Spinal cord (tissue), 10 donors: ENCODE results near the gene TXNRD2. TPM values are rescaled to one million over a fixed set of nuclear protein-coding genes. Genes with fewer than 3 reads are reported as not detected.

Source experiments
- DNase-seq, 6 donors: peaks; one replicate each; pipeline versions ENCODE4 v3.0.0 to v3.0.0-alpha.2; 2013 to 2015; ENCODE audit warnings: low spot score in 6 of 6, low read depth in 4 of 6
- H3K27ac ChIP-seq: one replicate; pipeline ENCODE4 v1.5.1; 2013; ENCODE audit warnings: low read depth, low read length, control low read depth
- H3K27me3 ChIP-seq: one replicate; pipeline ENCODE4 v1.6.1; 2013; ENCODE audit warnings: low read length; ENCODE audit not compliant: control insufficient read depth, insufficient read depth
- H3K36me3 ChIP-seq: one replicate; pipeline ENCODE4 v1.6.1; 2013; ENCODE audit warnings: low read length; ENCODE audit not compliant: control insufficient read depth, insufficient read depth
- H3K4me1 ChIP-seq: one replicate; pipeline ENCODE4 v1.6.1; 2013; ENCODE audit warnings: low read length; ENCODE audit not compliant: control insufficient read depth, insufficient read depth
- H3K4me3 ChIP-seq: one replicate; pipeline ENCODE4 v1.5.1; 2013; ENCODE audit warnings: low read depth, low read length, control low read depth
- H3K9me3 ChIP-seq: one replicate; pipeline ENCODE4 v1.6.1; 2013; ENCODE audit warnings: low read length; ENCODE audit not compliant: control insufficient read depth, insufficient read depth
- WGBS: methylation state at CpG from one replicate; pipeline ENCODE4 v1.1.5; 2013; ENCODE audit warnings: missing lambda C conversion rate; ENCODE audit not compliant: insufficient coverage; 5-methylcytosine and 5-hydroxymethylcytosine counted together
- polyA plus RNA-seq, 2 donors: library from polyadenylated mRNA; unstranded; fragments of 120-200 nt; gene quantifications; one replicate each; pipeline ENCODE4 v1.2.1, GENCODE V29; 2013; ENCODE audit not compliant: insufficient read length in 2 of 2
- total RNA-seq, 2 donors: library from RNA; depleted of rRNA in 1 of 2; stranded (reverse); fragments of 120-200 nt in 1 of 2; fragments of >200 nt in 1 of 2; gene quantifications; one replicate each; pipeline versions ENCODE4 v1.2.3 to v1.2.4, GENCODE V29; 2013 to 2014
- donor health status: healthy.

TXNRD2 gene
- total and polyA plus RNA-seq, 4 donors, result 17.1 to 29.4 (median 23.6) TPM

DNA sequence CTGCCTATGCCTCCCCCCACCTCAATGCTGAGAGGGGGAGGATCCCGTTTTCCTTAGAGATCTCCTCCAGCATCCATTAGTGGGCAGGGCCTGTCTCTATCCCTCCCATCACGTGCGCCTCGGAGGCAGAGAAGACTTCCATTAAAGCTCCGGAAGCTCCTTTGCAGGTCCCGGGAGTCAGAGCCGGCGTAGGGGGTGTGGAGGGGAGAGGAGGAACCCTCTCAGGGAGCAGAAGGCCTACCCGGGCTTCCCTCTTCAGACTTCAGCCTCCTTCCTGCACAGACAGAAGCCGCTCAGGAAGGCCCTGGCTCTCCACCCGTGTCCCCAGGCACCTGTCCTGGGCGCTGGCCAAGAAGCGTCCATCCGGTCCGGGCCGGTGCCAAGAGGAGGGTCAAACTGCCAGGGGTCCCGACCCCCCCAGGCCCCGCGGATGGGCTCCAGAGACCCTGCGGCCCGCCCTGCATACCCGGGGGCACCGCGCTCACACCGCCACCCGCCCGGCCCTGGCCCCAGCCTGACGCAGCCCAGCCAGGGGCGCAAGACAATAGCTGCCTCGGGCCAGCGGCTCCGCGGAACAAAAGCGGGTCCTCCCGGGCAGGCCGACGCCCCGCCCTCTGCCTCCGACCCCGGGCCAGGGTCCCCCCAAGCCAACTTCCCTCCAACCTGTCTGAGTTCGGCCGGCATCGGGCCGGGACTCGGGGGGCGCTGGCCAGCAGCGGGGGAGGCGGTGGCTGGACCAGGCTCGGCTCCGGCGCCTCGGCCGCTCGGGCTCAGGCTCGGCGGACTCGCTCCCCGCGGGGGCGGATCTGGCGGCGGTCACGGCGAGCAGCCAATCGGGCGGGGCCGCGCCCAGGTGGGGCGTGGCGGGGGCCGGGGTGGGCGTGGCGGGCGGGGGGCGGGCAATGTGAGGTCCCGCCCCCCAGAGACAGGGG, 45.1 kb upstream of the TXNRD2 start:
- Histone ChIP-seq H3K4me1 (peaks cover 89% of the 10 kb centered on the region), H3K4me3 (peak overlapping the region; percentile 82), H3K27me3 (no peaks in the 10 kb centered on the region), H3K36me3 (peaks cover 72% of the 10 kb centered on the region), H3K9me3 (no peaks in the 10 kb centered on the region), H3K27ac (peak overlapping the region; percentile 82)
- 0% methylated on average over 63 of the region's 76 CpGs for WGBS
- peak in 2 of 6 donors; percentile 87 to 91 for DNase-seq

GRCh38 chr22:19986011-19986409, 44.4 kb upstream of the TXNRD2 start:
- Histone ChIP-seq H3K36me3 (peaks cover 79% of the 10 kb centered on the region), H3K27me3 (no peaks in the 10 kb centered on the region), H3K9me3 (no peaks in the 10 kb centered on the region), H3K4me1 (peaks cover 83% of the 10 kb centered on the region), H3K27ac (peak overlapping the region; percentile 82), H3K4me3 (peak overlapping the region; percentile 82)
- no peak for DNase-seq
- WGBS, result 63% methylated on average over 2 of the region's 2 CpGs

DNA sequence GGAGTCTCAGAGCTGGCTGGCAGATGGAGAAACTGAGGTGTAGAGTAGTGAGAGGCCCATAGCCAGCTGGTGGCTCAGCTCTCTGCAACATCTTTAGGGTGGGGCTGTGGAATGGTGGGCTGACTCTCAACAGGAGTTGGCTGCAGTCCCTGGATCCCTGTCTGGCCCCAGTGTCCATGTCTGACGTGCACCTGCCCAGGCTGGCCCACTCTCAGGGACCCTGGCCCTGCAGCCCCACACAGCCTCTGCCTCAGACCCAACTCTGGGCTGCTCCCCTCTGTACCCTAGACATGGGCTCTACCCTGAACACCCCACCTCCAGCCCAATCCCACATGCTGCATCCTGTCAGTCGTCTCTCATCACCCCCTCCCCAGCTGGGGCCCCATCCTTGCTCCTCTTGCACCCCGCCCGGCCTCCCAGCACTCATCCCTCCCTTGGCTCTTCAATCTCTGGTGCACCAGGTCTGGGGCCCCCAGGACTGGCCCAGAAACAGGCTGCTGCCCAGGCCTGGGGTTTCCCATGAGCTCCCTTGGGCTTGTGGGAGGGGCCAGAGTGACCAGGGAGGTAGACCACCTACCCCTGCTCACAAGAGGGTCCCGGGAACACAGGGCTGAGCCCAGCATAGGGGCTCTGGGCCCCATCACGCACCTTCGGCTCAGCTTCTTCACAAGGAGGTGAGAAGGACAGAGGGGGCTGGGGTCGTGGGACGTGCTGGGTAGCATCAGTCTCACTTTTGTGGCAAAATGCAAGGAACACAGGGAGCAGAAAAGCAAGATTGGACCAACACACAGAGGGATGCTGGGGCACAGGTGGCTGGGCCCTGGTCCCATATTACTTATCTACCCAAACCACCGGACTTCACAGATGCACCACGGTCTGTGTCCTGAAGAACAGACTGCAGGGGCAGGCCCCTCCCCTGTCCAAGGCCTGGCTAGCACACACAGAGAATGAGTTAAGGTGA, 43.5 kb upstream of the TXNRD2 start:
- Histone ChIP-seq H3K4me3 (peak overlapping the region; percentile 82), H3K9me3 (no peaks in the 10 kb centered on the region), H3K36me3 (peaks cover 80% of the 10 kb centered on the region), H3K27ac (peak overlapping the region; percentile 2), H3K27me3 (no peaks in the 10 kb centered on the region), H3K4me1 (peaks cover 74% of the 10 kb centered on the region)
- 79% methylated on average over 6 of the region's 11 CpGs for WGBS
- no peak for DNase-seq

DNA sequence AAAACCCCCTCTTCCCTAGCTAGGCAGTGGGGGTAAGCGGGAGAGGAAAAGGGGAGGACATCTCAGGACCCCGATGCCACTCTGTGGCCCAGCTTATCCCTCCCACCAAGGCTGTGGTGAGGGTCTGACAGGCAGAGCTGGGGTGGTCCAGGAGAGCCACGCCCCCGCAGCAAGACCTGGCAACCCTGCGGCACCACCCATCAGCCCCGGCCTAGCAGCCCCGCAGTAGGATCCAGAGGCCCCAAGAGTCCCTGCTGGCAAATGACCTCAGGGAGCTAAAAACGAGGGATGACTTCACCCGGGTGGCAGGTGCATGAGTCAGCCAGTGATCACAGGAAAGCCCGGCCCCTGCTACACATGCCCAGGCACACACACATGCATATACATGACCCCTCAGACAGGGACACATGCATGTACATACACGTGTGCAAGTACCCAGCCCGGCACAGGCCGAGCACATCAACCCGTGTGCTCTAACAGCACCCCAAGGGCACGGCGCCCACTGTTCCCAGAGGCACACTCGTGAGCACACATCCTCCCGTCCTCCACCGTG, 42.7 kb upstream of the TXNRD2 start:
- no peaks in the 10 kb centered on the region for H3K27me3 ChIP-seq
- H3K4me1 ChIP-seq, result peaks cover 69% of the 10 kb centered on the region
- H3K36me3 ChIP-seq, result peaks cover 80% of the 10 kb centered on the region
- H3K27ac ChIP-seq, result peak overlapping the region; percentile 2
- H3K4me3 ChIP-seq, result no peak overlapping the region
- no peaks in the 10 kb centered on the region for H3K9me3 ChIP-seq
- WGBS, result 53% methylated on average over 17 of the region's 19 CpGs
- DNase-seq, result no peak

DNA sequence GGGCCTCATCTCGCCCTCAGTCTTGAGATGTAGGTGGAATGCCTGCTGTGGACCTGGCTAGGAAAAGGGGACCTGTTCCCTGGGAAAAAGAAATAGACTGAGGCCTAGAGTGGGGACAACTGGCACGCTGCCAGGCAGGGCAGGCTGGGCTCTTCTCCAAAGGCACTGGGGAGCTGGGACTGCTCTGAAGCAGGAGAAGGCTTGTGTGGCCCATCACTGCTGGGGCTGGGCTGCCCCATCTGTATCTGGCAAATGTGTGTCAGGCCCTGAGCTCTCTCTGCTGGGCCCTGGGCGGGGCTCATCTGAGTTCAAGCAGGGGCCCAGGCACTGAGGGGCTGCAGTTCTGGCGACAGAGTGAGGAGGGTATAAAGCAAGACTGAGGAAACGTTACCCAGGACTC, 42.1 kb upstream of the TXNRD2 start:
- H3K36me3 ChIP-seq, result peaks cover 80% of the 10 kb centered on the region
- peaks cover 63% of the 10 kb centered on the region for H3K4me1 ChIP-seq
- peak in 2 of 6 donors; percentile 49 to 63 for DNase-seq
- H3K27ac ChIP-seq, result peak overlapping the region; percentile 1
- no peaks in the 10 kb centered on the region for H3K9me3 ChIP-seq
- no peak overlapping the region for H3K4me3 ChIP-seq
- no peaks in the 10 kb centered on the region for H3K27me3 ChIP-seq
- 51% methylated on average over 2 of the region's 5 CpGs for WGBS

DNA sequence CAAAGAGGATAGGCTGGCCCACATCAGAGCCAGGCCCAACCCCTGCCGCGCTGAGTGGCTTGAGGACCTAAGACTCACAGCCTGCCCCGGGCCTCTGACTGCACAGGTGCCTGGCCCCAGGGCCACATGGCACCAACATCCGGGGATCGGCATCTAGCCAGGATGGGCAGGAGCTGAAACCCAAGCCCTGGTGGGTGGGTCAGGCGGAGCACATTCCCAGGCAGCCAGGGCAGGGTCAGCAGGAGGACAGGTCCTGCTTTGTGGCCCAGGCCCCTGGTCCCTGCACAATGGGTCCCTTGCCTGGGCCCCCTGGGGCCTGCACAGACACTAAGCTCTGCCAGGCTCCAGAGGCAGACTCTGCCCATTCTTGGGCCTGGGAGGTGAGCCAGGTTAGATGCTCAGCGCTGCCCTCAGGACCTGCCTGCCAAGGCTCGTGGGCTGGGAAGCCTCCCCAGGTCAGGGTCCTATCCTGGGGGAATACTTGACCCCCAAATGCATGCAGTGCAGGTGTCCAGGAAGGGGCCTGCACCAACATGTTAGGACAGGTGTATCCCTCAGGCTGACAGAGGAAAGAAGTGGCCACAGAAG, 41.5 kb upstream of the TXNRD2 start:
- peaks cover 57% of the 10 kb centered on the region for H3K4me1 ChIP-seq
- no peaks in the 10 kb centered on the region for H3K27me3 ChIP-seq
- H3K27ac ChIP-seq, result no peak overlapping the region
- no peaks in the 10 kb centered on the region for H3K9me3 ChIP-seq
- H3K4me3 ChIP-seq, result no peak overlapping the region
- H3K36me3 ChIP-seq, result peaks cover 81% of the 10 kb centered on the region
- 85% methylated on average over 8 of the region's 8 CpGs for WGBS
- DNase-seq, result no peak

GRCh38 chr22:19981961-19982920, 40.6 kb upstream of the TXNRD2 start:
- DNase-seq, result no peak
- H3K27me3 ChIP-seq, result no peaks in the 10 kb centered on the region
- no peak overlapping the region for H3K4me3 ChIP-seq
- peaks cover 48% of the 10 kb centered on the region for H3K4me1 ChIP-seq
- 92% methylated on average over 15 of the region's 16 CpGs for WGBS
- no peak overlapping the region for H3K27ac ChIP-seq
- H3K36me3 ChIP-seq, result peaks cover 83% of the 10 kb centered on the region
- no peaks in the 10 kb centered on the region for H3K9me3 ChIP-seq

DNA sequence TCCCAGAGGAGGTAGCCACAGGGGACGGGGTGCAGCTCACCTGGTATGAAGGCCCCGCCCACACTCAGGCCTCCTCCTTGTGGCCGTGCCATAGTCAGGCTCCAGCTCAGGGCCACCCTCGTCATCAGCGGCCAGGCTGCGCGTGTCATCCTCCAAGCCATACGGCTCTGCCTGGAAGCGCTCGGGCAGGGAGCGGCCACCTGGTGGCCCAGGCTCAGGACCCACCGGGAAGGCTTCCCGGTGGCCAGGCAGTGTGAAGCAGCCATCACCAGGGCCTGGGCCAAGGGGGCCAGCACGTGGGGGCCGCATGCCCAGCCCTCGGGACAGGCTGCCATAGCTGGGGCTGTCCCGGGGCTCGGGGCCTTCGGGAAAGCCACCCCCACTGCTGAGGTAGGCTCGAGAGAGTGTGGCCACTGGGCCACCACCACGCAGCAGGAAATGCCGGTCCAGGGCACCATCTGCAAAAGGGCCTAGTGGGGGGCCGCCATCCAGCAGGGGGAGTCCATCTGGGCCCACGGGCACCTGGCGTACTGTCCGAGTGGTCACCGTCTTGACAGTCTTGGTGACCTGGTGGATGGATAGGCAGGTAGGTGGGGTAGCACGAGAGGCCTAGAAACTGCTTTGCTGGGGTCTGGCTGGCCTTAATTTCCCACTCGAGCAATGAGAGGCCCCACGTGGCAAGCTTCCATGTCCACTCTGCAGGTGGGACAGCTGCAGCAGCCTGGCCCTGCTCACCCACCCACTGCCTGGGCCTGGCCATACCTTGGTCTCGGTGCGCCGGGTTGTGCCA, 39.7 kb upstream of the TXNRD2 start:
- Histone ChIP-seq H3K4me1 (peaks cover 46% of the 10 kb centered on the region), H3K9me3 (no peaks in the 10 kb centered on the region), H3K27me3 (no peaks in the 10 kb centered on the region), H3K27ac (no peak overlapping the region), H3K36me3 (peaks cover 92% of the 10 kb centered on the region), H3K4me3 (no peak overlapping the region)
- DNase-seq, result no peak
- 92% methylated on average over 31 of the region's 33 CpGs for WGBS
